GM19324 (cell line): Measurements from ENCODE around the gene CNOT3.
A peak's percentile ranks its signal among the peaks of the same experiment; 100 is the strongest.
"Not testable (repeated sequence)": the region's sequence is repeated elsewhere in the genome, so short reads cannot be mapped to it uniquely, and the experiment has no call there.

Experiments used
- ATAC-seq: cut with Tn5 transposase; IDR thresholded peaks from one replicate; pipeline ENCODE4 v1.9.1; 2021; ENCODE audit warnings: mild to moderate bottlenecking, moderate library complexity; ENCODE audit not compliant: unreplicated experiment, low FRiP score

CNOT3 gene

GRCh38 chr19:54137699-54138488 is at the start of gene CNOT3:
Gene CNOT3 (plus strand): TSS chr19:54137762. CDS start chr19:54142979, 5,217 bp downstream.
- no peak for ATAC-seq

GRCh38 chr19:54094426-54095000 is 43.0 kb upstream of the CNOT3 start:
- no peak for ATAC-seq

GRCh38 chr19:54095136-54095858 is 42.3 kb upstream of the CNOT3 start:
- no peak for ATAC-seq

- not testable (repeated sequence) for ATAC-seq
Measured at GRCh38 chr19:54095859-54096616, 41.5 kb upstream of the CNOT3 start.

- no peak for ATAC-seq
Measured at GRCh38 chr19:54096617-54097106, 40.9 kb upstream of the CNOT3 start.

- no peak for ATAC-seq
Measured at GRCh38 chr19:54099190-54099902, 38.2 kb upstream of the CNOT3 start.

GRCh38 chr19:54099903-54100255 is 37.7 kb upstream of the CNOT3 start:
- ATAC-seq, result not testable (repeated sequence)

GRCh38 chr19:54100561-54100960 is 37.0 kb upstream of the CNOT3 start, which contains the start of gene OSCAR:
Gene OSCAR (minus strand): TSS chr19:54100803. CDS start chr19:54100792, 11 bp downstream.
- ATAC-seq, result no peak

GRCh38 chr19:54102421-54103169 is 35.0 kb upstream of the CNOT3 start, which contains the start of gene NDUFA3:
Gene NDUFA3 (plus strand): TSS chr19:54102855. CDS start chr19:54102879, 24 bp downstream.
- peak; percentile 97 for ATAC-seq

GRCh38 chr19:54104998-54105715 is 32.4 kb upstream of the CNOT3 start:
- ATAC-seq, result no peak

- ATAC-seq, result no peak
Measured at GRCh38 chr19:54105796-54106195, 31.8 kb upstream of the CNOT3 start.

- no peak for ATAC-seq
Measured at GRCh38 chr19:54106716-54107115, 30.8 kb upstream of the CNOT3 start.

- ATAC-seq, result no peak
Measured at GRCh38 chr19:54107876-54108490, 29.6 kb upstream of the CNOT3 start.

- no peak for ATAC-seq
Measured at GRCh38 chr19:54108496-54108895, 29.1 kb upstream of the CNOT3 start.

GRCh38 chr19:54109651-54110050 is 27.9 kb upstream of the CNOT3 start:
- no peak for ATAC-seq

- no peak for ATAC-seq
Measured at GRCh38 chr19:54114340-54115108, 23.0 kb upstream of the CNOT3 start.
